HG03108 (cell line): ENCODE measurements around the gene ERBB4.

Experiments used
- ATAC-seq: cut with Tn5 transposase; IDR thresholded peaks from one replicate; pipeline ENCODE4 v1.9.1; 2021; ENCODE audit warnings: moderate library complexity; ENCODE audit not compliant: unreplicated experiment

Gene ERBB4

GRCh38 chr2:211390536-211391188 lies 1147.9 kb downstream of the ERBB4 start:
- ATAC-seq, result no peak

GRCh38 chr2:211387734-211388133 lies 1150.9 kb downstream of the ERBB4 start:
- ATAC-seq, result no peak

GRCh38 chr2:211380041-211380440 lies 1158.6 kb downstream of the ERBB4 start:
- ATAC-seq, result no peak

GRCh38 chr2:211376410-211376809 lies 1162.2 kb downstream of the ERBB4 start:
- ATAC-seq, result no peak

GRCh38 chr2:211373203-211373602 lies 1165.4 kb downstream of the ERBB4 start:
- no peak for ATAC-seq

GRCh38 chr2:211371465-211371864 lies 1167.1 kb downstream of the ERBB4 start:
- no peak for ATAC-seq

GRCh38 chr2:211368467-211368866 lies 1170.1 kb downstream of the ERBB4 start:
- ATAC-seq, result no peak

GRCh38 chr2:211367711-211368110 lies 1170.9 kb downstream of the ERBB4 start:
- ATAC-seq, result peak; percentile 97

GRCh38 chr2:211367293-211367692 lies 1171.3 kb downstream of the ERBB4 start:
- ATAC-seq, result no peak

GRCh38 chr2:211364911-211365310 lies 1173.7 kb downstream of the ERBB4 start:
- ATAC-seq, result no peak

- no peak for ATAC-seq
Measured at GRCh38 chr2:211361383-211361782, 1177.2 kb downstream of the ERBB4 start.

GRCh38 chr2:211359347-211359746 lies 1179.3 kb downstream of the ERBB4 start:
- no peak for ATAC-seq

GRCh38 chr2:211358504-211358903 lies 1180.1 kb downstream of the ERBB4 start:
- no peak for ATAC-seq

GRCh38 chr2:211354481-211354880 lies 1184.1 kb downstream of the ERBB4 start:
- ATAC-seq, result no peak

GRCh38 chr2:211351987-211352386 lies 1186.6 kb downstream of the ERBB4 start:
- no peak for ATAC-seq

- ATAC-seq, result no peak
Measured at GRCh38 chr2:211349031-211349430, 1189.6 kb downstream of the ERBB4 start.

GRCh38 chr2:211347328-211347727 lies 1191.3 kb downstream of the ERBB4 start:
- ATAC-seq, result no peak

GRCh38 chr2:211344289-211344688 lies 1194.3 kb downstream of the ERBB4 start:
- ATAC-seq, result no peak

GRCh38 chr2:211333377-211333776 lies 1205.2 kb downstream of the ERBB4 start:
- ATAC-seq, result no peak

GRCh38 chr2:211331736-211332135 lies 1206.9 kb downstream of the ERBB4 start:
- ATAC-seq, result no peak

GRCh38 chr2:211329882-211330281 lies 1208.7 kb downstream of the ERBB4 start:
- no peak for ATAC-seq

- no peak for ATAC-seq
Measured at GRCh38 chr2:211329421-211329820, 1209.2 kb downstream of the ERBB4 start.

GRCh38 chr2:211328126-211328525 lies 1210.5 kb downstream of the ERBB4 start:
- ATAC-seq, result no peak
